Measurements from ENCODE around the gene APP. TPM values are rescaled to one million over a fixed set of nuclear protein-coding genes. Genes with fewer than 3 reads are reported as not detected.
A peak's percentile ranks its signal among the peaks of the same experiment; 100 is the strongest.

The APP gene
- total RNA-seq, 2 experiments from 2014 or later, result 14.5 to 14.9 TPM

- H3K9me3 Mint-ChIP-seq (ENCODE audit: insufficient read depth), result no peaks in the 10 kb centered on the region
- POLR2A ChIA-PET, result no interaction called here
- H3K4me1 Mint-ChIP-seq (ENCODE audit: low read depth), result no peaks in the 10 kb centered on the region
- DNase-seq, result no peak
- H3K27me3 Mint-ChIP-seq (ENCODE audit: low read depth), result no peaks in the 10 kb centered on the region
- no peak overlapping the region for H3K4me3 Mint-ChIP-seq
- no peak for ATAC-seq
- no peaks in the 10 kb centered on the region for H3K36me3 Mint-ChIP-seq (ENCODE audit: low read depth)
- CTCF ChIA-PET, result no interaction called here
- H3K27ac Mint-ChIP-seq, result no peak overlapping the region
These were observed 181.8 kb downstream of the APP start for GRCh38 chr21:25988738-25989137.

GRCh38 chr21:25987531-25987930 is 183.0 kb downstream of the APP start:
- H3K9me3 Mint-ChIP-seq (ENCODE audit: insufficient read depth), result no peaks in the 10 kb centered on the region
- ATAC-seq (no peak), DNase-seq (no peak)
- H3K27ac Mint-ChIP-seq, result no peak overlapping the region
- no peaks in the 10 kb centered on the region for H3K4me1 Mint-ChIP-seq (ENCODE audit: low read depth)
- H3K4me3 Mint-ChIP-seq, result no peak overlapping the region
- ChIA-PET CTCF (no interaction called here), POLR2A (no interaction called here)
- H3K27me3 Mint-ChIP-seq (ENCODE audit: low read depth), result no peaks in the 10 kb centered on the region
- no peaks in the 10 kb centered on the region for H3K36me3 Mint-ChIP-seq (ENCODE audit: low read depth)

- DNase-seq (no peak), ATAC-seq (no peak)
- no peak overlapping the region for H3K4me3 Mint-ChIP-seq
- no peaks in the 10 kb centered on the region for H3K36me3 Mint-ChIP-seq (ENCODE audit: low read depth)
- no peaks in the 10 kb centered on the region for H3K9me3 Mint-ChIP-seq (ENCODE audit: insufficient read depth)
- no peaks in the 10 kb centered on the region for H3K27me3 Mint-ChIP-seq (ENCODE audit: low read depth)
- H3K4me1 Mint-ChIP-seq (ENCODE audit: low read depth), result no peaks in the 10 kb centered on the region
- POLR2A ChIA-PET, result no interaction called here
- H3K27ac Mint-ChIP-seq, result no peak overlapping the region
- CTCF ChIA-PET, result no interaction called here
These were observed 183.6 kb downstream of the APP start for GRCh38 chr21:25986928-25987327.

- ATAC-seq (no peak), DNase-seq (no peak)
- no peaks in the 10 kb centered on the region for H3K9me3 Mint-ChIP-seq (ENCODE audit: insufficient read depth)
- H3K4me1 Mint-ChIP-seq (ENCODE audit: low read depth), result no peaks in the 10 kb centered on the region
- H3K27ac Mint-ChIP-seq, result no peak overlapping the region
- H3K4me3 Mint-ChIP-seq, result no peak overlapping the region
- H3K27me3 Mint-ChIP-seq (ENCODE audit: low read depth), result no peaks in the 10 kb centered on the region
- CTCF ChIA-PET, result no interaction called here
- no peaks in the 10 kb centered on the region for H3K36me3 Mint-ChIP-seq (ENCODE audit: low read depth)
- POLR2A ChIA-PET, result no interaction called here
These were observed 184.6 kb downstream of the APP start for GRCh38 chr21:25985990-25986389.

- Mint-ChIP-seq H3K9me3 (ENCODE audit: insufficient read depth) (no peaks in the 10 kb centered on the region), H3K27ac (no peak overlapping the region), H3K4me1 (ENCODE audit: low read depth) (no peaks in the 10 kb centered on the region), H3K27me3 (ENCODE audit: low read depth) (no peaks in the 10 kb centered on the region), H3K4me3 (no peak overlapping the region), H3K36me3 (ENCODE audit: low read depth) (peaks cover 5% of the 10 kb centered on the region)
- ATAC-seq (no peak), DNase-seq (no peak)
- ChIA-PET CTCF (no interaction called here), POLR2A (interaction anchor here (0.7 kb wide), 1 partner anchor 137 kb away, joined by 3 read pairs; no protein-coding TSS in a partner anchor)
These were observed 186.0 kb downstream of the APP start for GRCh38 chr21:25984538-25984937.

GRCh38 chr21:25983745-25984144 is 186.8 kb downstream of the APP start:
- no peak for ATAC-seq
- Mint-ChIP-seq H3K9me3 (ENCODE audit: insufficient read depth) (no peaks in the 10 kb centered on the region), H3K4me1 (ENCODE audit: low read depth) (no peaks in the 10 kb centered on the region), H3K27me3 (ENCODE audit: low read depth) (no peaks in the 10 kb centered on the region), H3K36me3 (ENCODE audit: low read depth) (peaks cover 5% of the 10 kb centered on the region), H3K27ac (no peak overlapping the region), H3K4me3 (no peak overlapping the region)
- ChIA-PET POLR2A (no interaction called here), CTCF (no interaction called here)
- no peak for DNase-seq

GRCh38 chr21:25980710-25981109 is 189.9 kb downstream of the APP start:
- Mint-ChIP-seq H3K4me3 (no peak overlapping the region), H3K27me3 (ENCODE audit: low read depth) (no peaks in the 10 kb centered on the region), H3K4me1 (ENCODE audit: low read depth) (no peaks in the 10 kb centered on the region), H3K9me3 (ENCODE audit: insufficient read depth) (no peaks in the 10 kb centered on the region), H3K36me3 (ENCODE audit: low read depth) (peaks cover 5% of the 10 kb centered on the region), H3K27ac (no peak overlapping the region)
- POLR2A ChIA-PET, result no interaction called here
- CTCF ChIA-PET, result no interaction called here
- DNase-seq (no peak), ATAC-seq (no peak)

GRCh38 chr21:25979845-25980616 is 190.5 kb downstream of the APP start:
- ATAC-seq (no peak), DNase-seq (no peak)
- peaks cover 7% of the 10 kb centered on the region for H3K36me3 Mint-ChIP-seq (ENCODE audit: low read depth)
- H3K27ac Mint-ChIP-seq, result no peak overlapping the region
- ChIA-PET POLR2A (no interaction called here), CTCF (no interaction called here)
- H3K9me3 Mint-ChIP-seq (ENCODE audit: insufficient read depth), result no peaks in the 10 kb centered on the region
- H3K4me1 Mint-ChIP-seq (ENCODE audit: low read depth), result no peaks in the 10 kb centered on the region
- H3K4me3 Mint-ChIP-seq, result no peak overlapping the region
- H3K27me3 Mint-ChIP-seq (ENCODE audit: low read depth), result no peaks in the 10 kb centered on the region

- DNase-seq (no peak), ATAC-seq (no peak)
- Mint-ChIP-seq H3K36me3 (ENCODE audit: low read depth) (peaks cover 16% of the 10 kb centered on the region), H3K4me3 (no peak overlapping the region), H3K27me3 (ENCODE audit: low read depth) (no peaks in the 10 kb centered on the region), H3K4me1 (ENCODE audit: low read depth) (no peaks in the 10 kb centered on the region), H3K9me3 (ENCODE audit: insufficient read depth) (no peaks in the 10 kb centered on the region), H3K27ac (no peak overlapping the region)
- CTCF ChIA-PET, result no interaction called here
- POLR2A ChIA-PET, result no interaction called here
These were observed 193.4 kb downstream of the APP start for GRCh38 chr21:25977068-25977611.

GRCh38 chr21:25974964-25975363 is 195.6 kb downstream of the APP start:
- Mint-ChIP-seq H3K27me3 (ENCODE audit: low read depth) (no peaks in the 10 kb centered on the region), H3K36me3 (ENCODE audit: low read depth) (peaks cover 26% of the 10 kb centered on the region), H3K27ac (no peak overlapping the region), H3K9me3 (ENCODE audit: insufficient read depth) (no peaks in the 10 kb centered on the region), H3K4me3 (no peak overlapping the region), H3K4me1 (ENCODE audit: low read depth) (no peaks in the 10 kb centered on the region)
- ATAC-seq (no peak), DNase-seq (no peak)
- ChIA-PET CTCF (no interaction called here), POLR2A (no interaction called here)

GRCh38 chr21:25970254-25970930 is 200.2 kb downstream of the APP start:
- H3K4me3 Mint-ChIP-seq, result no peak overlapping the region
- H3K4me1 Mint-ChIP-seq (ENCODE audit: low read depth), result peaks cover 9% of the 10 kb centered on the region
- no peak for DNase-seq
- ATAC-seq, result no peak
- ChIA-PET POLR2A (no interaction called here), CTCF (no interaction called here)
- peaks cover 30% of the 10 kb centered on the region for H3K36me3 Mint-ChIP-seq (ENCODE audit: low read depth)
- no peaks in the 10 kb centered on the region for H3K9me3 Mint-ChIP-seq (ENCODE audit: insufficient read depth)
- no peaks in the 10 kb centered on the region for H3K27me3 Mint-ChIP-seq (ENCODE audit: low read depth)
- no peak overlapping the region for H3K27ac Mint-ChIP-seq

GRCh38 chr21:25967901-25968438 is 202.6 kb downstream of the APP start:
- no peaks in the 10 kb centered on the region for H3K9me3 Mint-ChIP-seq (ENCODE audit: insufficient read depth)
- DNase-seq (no peak), ATAC-seq (no peak)
- H3K36me3 Mint-ChIP-seq (ENCODE audit: low read depth), result peaks cover 18% of the 10 kb centered on the region
- ChIA-PET CTCF (interaction anchor here (0.7 to 1.2 kb wide), 3 partner anchors 22 to 106 kb away, joined by 3 read pairs; no protein-coding TSS in a partner anchor), POLR2A (interaction anchor here (1.1 kb wide), 1 partner anchor 201 kb away, joined by 3 read pairs; no protein-coding TSS in a partner anchor)
- peaks cover 9% of the 10 kb centered on the region for H3K4me1 Mint-ChIP-seq (ENCODE audit: low read depth)
- H3K4me3 Mint-ChIP-seq, result no peak overlapping the region
- H3K27ac Mint-ChIP-seq, result peak overlapping the region; percentile 54
- H3K27me3 Mint-ChIP-seq (ENCODE audit: low read depth), result no peaks in the 10 kb centered on the region

All from activated CD8-positive, alpha-beta T cell treated with anti-CD3 and anti-CD28 coated beads, Interleukin-2, amount 10 ng/mL, durations not matched to agents 7 days and 5 days (primary cell).